DMS114 treated with DMSO at 0.1 percent for 48 hours (cell line): ENCODE measurements around the gene CRPPA.
"Not testable (repeated sequence)": the region's sequence is repeated elsewhere in the genome, so short reads cannot be mapped to it uniquely, and the experiment has no call there.

Experiments used
- DNase-seq: peaks from one replicate; lab custom pipeline; 2025; ENCODE audit not compliant: unreplicated experiment; lab: John Stamatoyannopoulos, UW

CRPPA gene

GRCh38 chr7:16421333-16422102, at the start of gene CRPPA:
Gene CRPPA (minus strand): TSS chr7:16421538. CDS start chr7:16421322, 216 bp downstream.
- DNase-seq, result peak; percentile 6

GRCh38 chr7:16465469-16466361, 44.4 kb upstream of the CRPPA start, which contains the start of gene SOSTDC1:
Gene SOSTDC1 (minus strand): TSS chr7:16465738. CDS start chr7:16465668, 70 bp downstream.
- no peak for DNase-seq

GRCh38 chr7:16463949-16464715, 42.8 kb upstream of the CRPPA start:
- DNase-seq, result no peak

- DNase-seq, result no peak
Observed at GRCh38 chr7:16463520-16463919, 42.2 kb upstream of the CRPPA start.

- no peak for DNase-seq
Observed at GRCh38 chr7:16462431-16462889, 41.1 kb upstream of the CRPPA start.

GRCh38 chr7:16460789-16461493, 39.6 kb upstream of the CRPPA start:
- no peak for DNase-seq

- not testable (repeated sequence) for DNase-seq
Observed at GRCh38 chr7:16456303-16456702, 35.0 kb upstream of the CRPPA start.

GRCh38 chr7:16455591-16455990, 34.3 kb upstream of the CRPPA start:
- DNase-seq, result no peak

- no peak for DNase-seq
Observed at GRCh38 chr7:16450366-16450765, 29.0 kb upstream of the CRPPA start.

- no peak for DNase-seq
Observed at GRCh38 chr7:16447876-16448275, 26.5 kb upstream of the CRPPA start.

- no peak for DNase-seq
Observed at GRCh38 chr7:16446508-16446907, 25.2 kb upstream of the CRPPA start.

- DNase-seq, result not testable (repeated sequence)
Observed at GRCh38 chr7:16443871-16444270, 22.5 kb upstream of the CRPPA start.

GRCh38 chr7:16438988-16439387, 17.6 kb upstream of the CRPPA start:
- no peak for DNase-seq

- DNase-seq, result no peak
Observed at GRCh38 chr7:16436306-16436705, 15.0 kb upstream of the CRPPA start.

GRCh38 chr7:16433568-16434122, 12.3 kb upstream of the CRPPA start:
- DNase-seq, result no peak

- DNase-seq, result no peak
Observed at GRCh38 chr7:16432425-16432731, 11.0 kb upstream of the CRPPA start.

- DNase-seq, result peak; percentile 1
Observed at GRCh38 chr7:16431646-16432424, 10.5 kb upstream of the CRPPA start.

GRCh38 chr7:16430133-16430532, 8.8 kb upstream of the CRPPA start:
- DNase-seq, result no peak

GRCh38 chr7:16428672-16429071, 7.3 kb upstream of the CRPPA start:
- no peak for DNase-seq

- DNase-seq, result no peak
Observed at GRCh38 chr7:16428182-16428581, 6.8 kb upstream of the CRPPA start.
